Left hindlimb (tissue), 1 donor: ENCODE results near the gene ZNF609.
"Not testable (repeated sequence)": the region's sequence is repeated elsewhere in the genome, so short reads cannot be mapped to it uniquely, and the experiment has no call there.

Experiments used
- DNase-seq: peaks from one replicate; pipeline ENCODE4 v3.0.0-alpha.2; 2018

Gene ZNF609

GRCh38 chr15:64629063-64629462 lies 168.7 kb downstream of the ZNF609 start:
- no peak for DNase-seq

DNA sequence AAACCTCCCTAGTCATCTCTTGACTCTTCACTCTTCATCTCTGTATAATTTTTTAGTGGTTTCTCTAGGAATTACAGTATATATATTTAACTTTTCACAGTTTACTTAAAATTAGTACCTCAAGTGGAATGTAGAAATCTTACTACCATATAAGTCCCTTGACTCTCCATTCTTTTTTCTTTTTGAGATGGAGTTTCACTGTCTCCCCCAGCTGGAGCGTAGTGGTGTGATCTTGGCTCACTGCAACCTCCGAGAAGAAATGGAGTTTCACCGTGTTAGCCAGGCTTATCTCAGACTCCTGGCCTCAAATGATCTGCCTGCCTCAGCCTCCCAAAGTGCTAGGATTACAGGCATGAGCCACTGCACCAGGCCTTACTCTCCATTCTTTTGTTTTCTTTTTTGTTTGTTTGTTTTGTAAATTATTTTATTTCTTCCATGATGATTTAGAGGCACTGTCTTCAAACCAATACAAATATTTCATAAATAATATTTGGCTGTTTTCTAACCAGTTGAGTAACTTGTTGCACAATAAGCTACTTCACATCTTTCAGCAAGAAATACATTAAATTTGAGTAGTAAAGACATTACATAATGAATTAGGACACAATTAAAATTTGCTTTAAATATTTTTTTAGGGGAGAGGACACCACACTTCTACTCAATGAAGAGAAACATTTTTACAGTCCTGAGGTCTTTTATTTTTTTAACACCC lies 170.2 kb downstream of the ZNF609 start:
- DNase-seq = no peak

DNA sequence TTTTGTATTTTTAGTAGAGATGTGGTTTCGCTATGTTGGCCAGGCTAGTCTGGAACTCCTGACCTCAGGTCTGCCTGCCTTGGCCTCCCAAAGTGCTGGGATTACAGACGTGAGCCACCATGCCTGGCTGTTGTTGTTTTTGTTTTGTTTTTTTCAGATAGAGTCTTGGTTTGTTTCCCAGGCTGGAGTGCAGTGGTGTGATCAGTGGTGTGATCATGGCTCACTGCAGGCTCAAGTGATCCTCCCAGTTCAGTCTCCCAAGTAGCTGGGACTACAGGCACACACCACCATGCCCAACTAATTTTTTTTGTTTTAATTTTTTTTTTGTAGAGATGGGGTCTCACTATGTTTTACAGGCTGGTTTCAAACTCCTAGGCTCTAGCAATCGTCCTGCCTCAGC lies 172.3 kb downstream of the ZNF609 start:
- not testable (repeated sequence) for DNase-seq

DNA sequence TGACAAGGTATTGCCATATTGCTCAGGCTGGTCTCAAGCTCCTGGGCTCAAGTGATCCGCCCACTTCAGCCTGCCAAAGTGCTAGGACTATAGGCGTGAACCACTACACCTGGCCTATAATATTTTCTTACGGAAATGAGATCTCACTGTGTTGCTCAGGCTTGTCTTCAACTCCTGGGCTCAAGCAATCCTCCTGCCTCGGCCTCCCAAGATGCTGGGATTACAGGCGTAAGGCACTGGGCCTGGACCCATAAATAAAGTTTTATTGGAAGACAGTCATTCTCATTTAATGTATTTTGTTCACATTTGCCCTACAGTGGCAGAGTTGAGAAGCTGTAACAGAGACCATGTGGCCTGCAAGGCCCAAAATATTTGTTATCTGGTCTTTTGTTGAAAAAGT lies 173.0 kb downstream of the ZNF609 start:
- no peak for DNase-seq

- no peak for DNase-seq
Observed at GRCh38 chr15:64634027-64634426, 173.6 kb downstream of the ZNF609 start.

- DNase-seq = peak; percentile 41
Observed at GRCh38 chr15:64634576-64635498, 174.5 kb downstream of the ZNF609 start.

DNA sequence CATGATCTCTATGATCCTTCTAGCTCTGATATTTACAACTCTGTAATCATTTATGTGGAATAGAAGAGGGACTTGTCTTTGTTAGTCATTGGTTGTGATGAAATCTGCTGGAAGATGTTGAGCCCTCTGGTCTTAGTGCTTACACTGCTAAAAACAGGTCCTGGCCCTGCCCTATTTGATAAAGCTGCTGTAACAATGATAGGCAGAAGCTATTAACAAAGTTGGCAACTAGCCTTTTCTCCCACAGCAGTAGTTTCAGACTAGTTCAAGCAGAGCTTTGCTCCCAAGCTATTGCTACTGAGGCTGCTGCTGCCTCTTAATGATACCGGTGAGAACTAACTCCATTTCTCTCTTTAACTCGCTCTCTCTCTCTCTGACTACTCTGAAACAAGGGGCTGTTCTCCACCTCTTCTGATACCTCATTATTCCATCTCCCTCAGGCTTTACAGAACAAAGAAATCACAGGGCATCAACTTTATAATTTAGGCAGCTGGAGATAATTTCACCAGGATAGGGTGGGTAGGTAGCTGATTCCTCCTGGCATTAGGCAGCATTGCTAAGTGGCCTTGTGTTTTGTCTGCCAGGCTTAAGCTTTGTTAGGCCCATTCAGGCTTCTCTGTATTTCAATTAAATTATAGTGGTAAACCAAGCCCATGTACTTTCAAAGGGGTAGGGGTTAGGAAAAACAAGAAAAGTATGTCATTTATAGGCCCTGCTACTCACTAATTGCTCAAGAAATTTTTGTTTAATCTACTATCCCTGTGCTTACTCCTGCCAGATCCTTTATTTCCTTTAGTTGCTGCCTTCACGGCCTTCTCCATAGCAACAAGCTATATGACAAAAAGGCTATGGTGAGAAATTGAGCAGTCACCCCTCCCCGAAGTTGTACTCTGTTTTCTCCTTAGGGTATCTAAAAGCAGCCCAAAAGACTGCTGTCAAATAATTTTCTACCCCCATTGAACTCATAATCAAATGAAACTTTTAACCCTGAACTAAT lies 175.4 kb downstream of the ZNF609 start:
- no peak for DNase-seq

- DNase-seq = no peak
Observed at GRCh38 chr15:64636556-64636955, 176.2 kb downstream of the ZNF609 start.

GRCh38 chr15:64637412-64637811 lies 177.0 kb downstream of the ZNF609 start:
- DNase-seq = no peak

GRCh38 chr15:64639744-64640143 lies 179.4 kb downstream of the ZNF609 start:
- not testable (repeated sequence) for DNase-seq

GRCh38 chr15:64640146-64640871 lies 179.9 kb downstream of the ZNF609 start:
- DNase-seq = no peak

DNA sequence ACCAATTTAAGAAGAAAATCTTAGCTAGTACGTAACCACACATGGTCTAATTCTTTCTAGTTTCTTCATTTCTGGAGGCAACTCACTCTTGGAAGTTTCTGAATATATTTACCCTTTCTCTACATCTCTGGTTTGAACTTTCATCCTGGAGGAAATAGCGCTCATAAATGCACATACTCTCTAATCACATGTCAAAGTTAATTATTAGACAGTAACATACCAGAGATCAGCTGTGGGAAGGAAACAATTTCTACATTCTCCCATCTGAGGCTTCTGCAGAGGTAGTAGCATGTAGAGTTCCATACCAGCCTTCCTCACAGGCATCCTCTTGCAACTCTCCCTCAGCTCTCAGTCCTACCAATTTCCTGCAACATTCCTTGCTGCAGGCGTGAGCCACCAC lies 182.5 kb downstream of the ZNF609 start:
- no peak for DNase-seq

GRCh38 chr15:64643685-64644084 lies 183.3 kb downstream of the ZNF609 start:
- DNase-seq = no peak

GRCh38 chr15:64644811-64645210 lies 184.4 kb downstream of the ZNF609 start:
- not testable (repeated sequence) for DNase-seq

DNA sequence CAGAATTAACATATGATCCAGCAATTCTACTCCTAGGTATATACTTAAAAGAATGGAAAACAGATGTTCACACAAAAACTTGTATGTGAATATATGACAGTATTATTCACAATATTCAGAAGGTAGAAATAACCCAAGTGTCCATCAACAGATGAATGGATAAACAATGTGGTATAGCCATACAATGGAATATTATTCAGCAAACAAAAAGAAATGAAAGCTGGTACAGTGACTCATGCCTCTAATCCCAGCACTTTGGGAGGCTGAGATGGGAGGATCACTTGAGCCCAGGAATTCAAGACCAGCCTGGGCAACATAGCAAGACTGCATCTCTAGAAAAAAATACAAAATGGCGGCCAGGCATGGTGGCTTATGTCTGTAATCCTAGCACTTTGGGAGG lies 185.6 kb downstream of the ZNF609 start:
- no peak for DNase-seq

- no peak for DNase-seq
Observed at GRCh38 chr15:64647367-64647766, 187.0 kb downstream of the ZNF609 start.

DNA sequence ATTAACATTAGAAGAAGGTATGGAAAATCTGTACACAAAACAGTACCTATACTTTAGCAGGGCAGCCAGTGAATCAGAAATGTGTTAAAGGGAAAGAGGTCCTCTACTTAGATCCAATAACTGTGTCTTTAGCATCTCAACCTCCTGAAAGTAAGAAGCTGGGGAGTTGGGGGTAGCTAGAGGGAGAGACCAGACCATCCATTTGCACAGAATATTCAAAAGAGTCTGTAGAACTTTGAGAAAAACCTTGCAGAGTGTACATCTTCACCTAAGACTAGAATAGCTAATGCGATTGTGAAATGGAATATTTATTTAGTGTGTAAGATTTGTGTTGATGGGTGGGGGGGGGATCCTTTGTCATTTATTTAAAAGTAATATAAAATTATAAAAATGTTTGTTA lies 190.2 kb downstream of the ZNF609 start:
- no peak for DNase-seq

GRCh38 chr15:64651601-64652191 lies 191.3 kb downstream of the ZNF609 start:
- no peak for DNase-seq

GRCh38 chr15:64653757-64654156 lies 193.4 kb downstream of the ZNF609 start:
- DNase-seq = no peak

GRCh38 chr15:64656508-64656907 lies 196.1 kb downstream of the ZNF609 start:
- DNase-seq = no peak

DNA sequence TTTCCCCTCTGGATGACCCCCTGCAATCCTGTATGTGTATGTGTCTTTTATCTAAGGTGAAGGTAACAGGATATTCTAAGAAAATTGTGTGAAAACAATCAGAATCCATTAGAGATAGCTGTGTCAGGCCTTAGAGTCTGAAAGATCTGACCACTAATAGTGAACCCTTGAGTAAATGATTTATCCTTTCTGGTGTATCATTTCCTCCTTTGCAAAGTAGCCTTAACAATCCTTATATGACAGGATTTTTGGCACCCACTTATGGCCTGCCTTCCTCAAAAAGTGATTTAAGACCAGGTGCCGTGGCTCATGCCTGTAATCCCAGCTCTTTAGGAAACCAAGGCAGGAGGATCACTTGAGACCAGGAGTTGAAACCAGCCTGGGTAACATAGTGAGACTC lies 204.8 kb downstream of the ZNF609 start:
- DNase-seq = no peak

DNA sequence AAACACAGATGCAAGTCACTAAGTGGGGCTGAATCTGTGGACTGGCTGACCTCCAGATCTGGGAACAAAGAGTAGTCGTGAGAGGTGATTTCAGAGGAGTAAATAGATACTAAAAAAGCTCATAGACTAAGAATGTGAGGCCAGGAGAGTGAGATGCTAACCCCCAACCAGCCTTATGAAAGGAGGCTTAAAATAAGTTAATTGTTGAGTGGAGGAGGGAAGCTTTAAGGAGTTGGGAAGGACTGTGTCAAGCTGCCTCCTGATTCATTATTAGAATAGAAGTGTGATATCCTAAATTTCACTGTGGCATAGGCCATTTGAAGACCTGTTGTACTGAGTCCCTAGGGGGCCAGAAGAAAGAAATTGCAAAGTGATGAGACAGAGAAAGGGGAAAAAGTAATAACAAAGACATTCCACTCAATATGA lies 207.4 kb downstream of the ZNF609 start:
- no peak for DNase-seq
